ENCODE measurements around the gene SCYGR7. TPM values are rescaled to one million over a fixed set of nuclear protein-coding genes. Genes with fewer than 3 reads are reported as not detected.
A peak's percentile ranks its signal among the peaks of the same experiment; 100 is the strongest.
"Not testable (repeated sequence)": the region's sequence is repeated elsewhere in the genome, so short reads cannot be mapped to it uniquely, and the experiment has no call there.

SCYGR7 gene
- total RNA-seq, 4 donors from 2014 or later: not detected

GRCh38 chr2:227713291-227713690 is 14.8 kb upstream of the SCYGR7 start:
- no peak overlapping the region for H3K27ac ChIP-seq
- H3K4me1 ChIP-seq: no peaks in the 10 kb centered on the region
- H3K27me3 ChIP-seq: no peaks in the 10 kb centered on the region
- no peak for TF ChIP-seq POLR2A (IDR thresholded peaks at IDR 0.05)
- no peak for TF ChIP-seq CTCF (IDR thresholded peaks at IDR 0.05)
- no peaks in the 10 kb centered on the region for H3K9me3 ChIP-seq
- DNase-seq: no peak
- intact Hi-C loops (cut with DNase I; ENCODE audit: low total_unique reads): no loop called here
- H3K36me3 ChIP-seq: no peaks in the 10 kb centered on the region
- no peak overlapping the region for H3K4me3 ChIP-seq

GRCh38 chr2:227716501-227716900 is 11.6 kb upstream of the SCYGR7 start:
- Histone ChIP-seq H3K9me3 (no peaks in the 10 kb centered on the region), H3K4me1 (no peaks in the 10 kb centered on the region), H3K27ac (no peak overlapping the region), H3K36me3 (no peaks in the 10 kb centered on the region), H3K4me3 (no peak overlapping the region), H3K27me3 (no peaks in the 10 kb centered on the region)
- intact Hi-C loops (cut with DNase I; ENCODE audit: low total_unique reads): no loop called here
- no peak for TF ChIP-seq POLR2A (IDR thresholded peaks at IDR 0.05)
- TF ChIP-seq CTCF (IDR thresholded peaks at IDR 0.05): no peak
- no peak for DNase-seq

GRCh38 chr2:227717687-227718567 is 10.2 kb upstream of the SCYGR7 start, which contains the start of gene SLC19A3:
TSS of gene SLC19A3 (minus strand) at chr2:227718028. CDS start at chr2:227702318, 15,710 bp downstream.
- no peak for TF ChIP-seq POLR2A (IDR thresholded peaks at IDR 0.05)
- TF ChIP-seq CTCF (IDR thresholded peaks at IDR 0.05): no peak
- H3K36me3 ChIP-seq: no peaks in the 10 kb centered on the region
- H3K9me3 ChIP-seq: no peaks in the 10 kb centered on the region
- intact Hi-C loops (cut with DNase I; ENCODE audit: low total_unique reads): no loop called here
- DNase-seq: peak; percentile 72 to 87
- no peaks in the 10 kb centered on the region for H3K27me3 ChIP-seq
- H3K27ac ChIP-seq: peak within 1 kb of the TSS; percentile 32 to 39
- peak within 1 kb of the TSS; percentile 25 to 36 for H3K4me3 ChIP-seq
- H3K4me1 ChIP-seq: no peaks in the 10 kb centered on the region

GRCh38 chr2:227719641-227720040 is 8.5 kb upstream of the SCYGR7 start:
- intact Hi-C loops (cut with DNase I; ENCODE audit: low total_unique reads): no loop called here
- H3K9me3 ChIP-seq: no peaks in the 10 kb centered on the region
- H3K27me3 ChIP-seq: no peaks in the 10 kb centered on the region
- H3K27ac ChIP-seq: no peak overlapping the region
- TF ChIP-seq CTCF (IDR thresholded peaks at IDR 0.05) (no peak), POLR2A (IDR thresholded peaks at IDR 0.05) (no peak)
- DNase-seq: no peak
- H3K4me3 ChIP-seq: no peak overlapping the region
- H3K4me1 ChIP-seq: no peaks in the 10 kb centered on the region
- H3K36me3 ChIP-seq: no peaks in the 10 kb centered on the region

- no peak for DNase-seq
- no peaks in the 10 kb centered on the region for H3K9me3 ChIP-seq
- H3K27ac ChIP-seq: no peak overlapping the region
- TF ChIP-seq CTCF (IDR thresholded peaks at IDR 0.05) (no peak), POLR2A (IDR thresholded peaks at IDR 0.05) (no peak)
- no peaks in the 10 kb centered on the region for H3K4me1 ChIP-seq
- H3K36me3 ChIP-seq: no peaks in the 10 kb centered on the region
- no peak overlapping the region for H3K4me3 ChIP-seq
- H3K27me3 ChIP-seq: no peaks in the 10 kb centered on the region
- intact Hi-C loops (cut with DNase I; ENCODE audit: low total_unique reads): no loop called here
Measured at GRCh38 chr2:227720680-227721079, 7.5 kb upstream of the SCYGR7 start.

- H3K4me1 ChIP-seq; H3K27me3 ChIP-seq; H3K4me3 ChIP-seq; H3K27ac ChIP-seq; H3K9me3 ChIP-seq; intact Hi-C loops (cut with DNase I; ENCODE audit: low total_unique reads); H3K36me3 ChIP-seq; DNase-seq: not testable (repeated sequence)
Measured at GRCh38 chr2:227722821-227723220, 5.3 kb upstream of the SCYGR7 start.

Data from uterus (tissue), 4 donors.